Epithelial cell of esophagus (primary cell): ENCODE data around the gene LNP1.

Experiments used
- DNase-seq: peaks from one replicate; pipeline ENCODE4 v3.0.0; 2010; ENCODE audit warnings: low read depth
- H3K4me3 ChIP-seq: 2 replicates; pipeline ENCODE4 v1.5.1; 2011; ENCODE audit warnings: mild to moderate bottlenecking, low read length, control low read depth
- TF ChIP-seq, protein P1 (sequence below): IDR thresholded peaks from 2 replicates; pipeline ENCODE4 v1.5.1; 2011; ENCODE audit warnings: low read depth, mild to moderate bottlenecking, low read length, control low read depth, inconsistent platforms; ENCODE audit not compliant: insufficient read depth; ENCODE audit errors: missing control alignments

LNP1 gene

GRCh38 chr3:100361897-100362296 lies 39.4 kb upstream of the LNP1 start:
- no peak for DNase-seq
- no peak overlapping the region for H3K4me3 ChIP-seq
- TF ChIP-seq, protein P1, sequence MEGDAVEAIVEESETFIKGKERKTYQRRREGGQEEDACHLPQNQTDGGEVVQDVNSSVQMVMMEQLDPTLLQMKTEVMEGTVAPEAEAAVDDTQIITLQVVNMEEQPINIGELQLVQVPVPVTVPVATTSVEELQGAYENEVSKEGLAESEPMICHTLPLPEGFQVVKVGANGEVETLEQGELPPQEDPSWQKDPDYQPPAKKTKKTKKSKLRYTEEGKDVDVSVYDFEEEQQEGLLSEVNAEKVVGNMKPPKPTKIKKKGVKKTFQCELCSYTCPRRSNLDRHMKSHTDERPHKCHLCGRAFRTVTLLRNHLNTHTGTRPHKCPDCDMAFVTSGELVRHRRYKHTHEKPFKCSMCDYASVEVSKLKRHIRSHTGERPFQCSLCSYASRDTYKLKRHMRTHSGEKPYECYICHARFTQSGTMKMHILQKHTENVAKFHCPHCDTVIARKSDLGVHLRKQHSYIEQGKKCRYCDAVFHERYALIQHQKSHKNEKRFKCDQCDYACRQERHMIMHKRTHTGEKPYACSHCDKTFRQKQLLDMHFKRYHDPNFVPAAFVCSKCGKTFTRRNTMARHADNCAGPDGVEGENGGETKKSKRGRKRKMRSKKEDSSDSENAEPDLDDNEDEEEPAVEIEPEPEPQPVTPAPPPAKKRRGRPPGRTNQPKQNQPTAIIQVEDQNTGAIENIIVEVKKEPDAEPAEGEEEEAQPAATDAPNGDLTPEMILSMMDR = no peak

GRCh38 chr3:100364421-100364820 lies 36.9 kb upstream of the LNP1 start:
- DNase-seq = no peak
- TF ChIP-seq, protein P1 = no peak
- H3K4me3 ChIP-seq = no peak overlapping the region

- no peak for DNase-seq
- TF ChIP-seq, protein P1 = no peak
- H3K4me3 ChIP-seq = no peak overlapping the region
Measured at GRCh38 chr3:100366424-100366823, 34.9 kb upstream of the LNP1 start.

GRCh38 chr3:100368441-100368840 lies 32.9 kb upstream of the LNP1 start:
- H3K4me3 ChIP-seq = no peak overlapping the region
- TF ChIP-seq, protein P1 = no peak
- DNase-seq = no peak

GRCh38 chr3:100370756-100371155 lies 30.6 kb upstream of the LNP1 start:
- no peak for DNase-seq
- TF ChIP-seq, protein P1 = no peak
- no peak overlapping the region for H3K4me3 ChIP-seq

DNA sequence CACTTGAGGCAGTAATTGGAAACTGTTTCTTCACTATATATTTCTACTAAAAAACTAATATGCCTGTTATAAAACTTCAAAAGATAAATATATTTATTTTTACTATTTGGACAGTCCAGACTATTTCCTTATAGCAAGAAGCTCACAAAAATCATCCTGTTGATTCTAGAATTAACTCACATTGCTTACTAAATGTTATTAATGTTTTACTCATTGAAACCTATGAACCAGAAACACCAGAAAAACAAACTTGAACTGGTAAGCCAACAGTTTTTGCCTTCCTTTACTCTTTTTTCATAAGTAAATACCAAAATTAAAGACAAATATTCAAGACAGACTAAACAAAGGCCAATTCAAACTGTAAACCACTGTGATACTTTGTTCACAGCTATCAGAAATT lies 26.8 kb upstream of the LNP1 start:
- DNase-seq = no peak
- no peak overlapping the region for H3K4me3 ChIP-seq
- TF ChIP-seq, protein P1 = no peak

DNA sequence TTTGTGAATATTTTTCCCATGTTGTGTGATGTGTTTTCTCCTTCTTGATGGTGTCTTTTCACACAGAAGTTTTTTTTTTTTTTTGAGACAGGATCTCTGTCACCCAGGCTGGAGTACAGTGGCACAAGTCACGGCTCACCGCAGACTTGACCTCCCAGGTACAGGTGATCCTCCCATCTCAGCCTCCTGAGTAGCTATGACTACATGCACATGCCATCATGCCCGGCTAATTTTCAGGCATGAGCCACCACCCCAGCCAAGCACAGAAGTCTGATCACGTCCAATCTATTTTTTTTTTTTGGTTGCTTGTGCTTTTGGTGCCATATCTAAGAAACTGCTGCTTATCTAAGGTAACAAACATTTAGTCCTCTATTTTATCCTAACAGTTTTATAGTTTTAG lies 25.0 kb upstream of the LNP1 start:
- no peak for DNase-seq
- H3K4me3 ChIP-seq = no peak overlapping the region
- TF ChIP-seq, protein P1 = no peak
